SK-MEL-5 (cell line): ENCODE data around the gene DDX60. TPM values are rescaled to one million over a fixed set of nuclear protein-coding genes. Genes with fewer than 3 reads are reported as not detected.
"Not testable (repeated sequence)": the region's sequence is repeated elsewhere in the genome, so short reads cannot be mapped to it uniquely, and the experiment has no call there.

Source experiments
- DNase-seq: peaks from one replicate; pipeline ENCODE4 v3.0.0-alpha.2; 2016; ENCODE audit warnings: low read depth, low spot score
- in situ Hi-C: cut with HindIII; loops from 2 replicates; pipeline ENCODE4 v1.10.0; 2016; ENCODE audit warnings: low sequenced_read_pairs, high pct_unique_total_duplicates, low pct_unique_long_range_greater_than_20kb
- total RNA-seq: library from RNA; depleted of rRNA; stranded (reverse); fragments of >200 nt; shearing (Covaris generic); gene quantifications from 2 replicates; pipeline ENCODE4 v1.2.3, GENCODE V29; 2014

The DDX60 gene
- total RNA-seq, 1 experiment from 2014 or later: 5.5 TPM

DNA sequence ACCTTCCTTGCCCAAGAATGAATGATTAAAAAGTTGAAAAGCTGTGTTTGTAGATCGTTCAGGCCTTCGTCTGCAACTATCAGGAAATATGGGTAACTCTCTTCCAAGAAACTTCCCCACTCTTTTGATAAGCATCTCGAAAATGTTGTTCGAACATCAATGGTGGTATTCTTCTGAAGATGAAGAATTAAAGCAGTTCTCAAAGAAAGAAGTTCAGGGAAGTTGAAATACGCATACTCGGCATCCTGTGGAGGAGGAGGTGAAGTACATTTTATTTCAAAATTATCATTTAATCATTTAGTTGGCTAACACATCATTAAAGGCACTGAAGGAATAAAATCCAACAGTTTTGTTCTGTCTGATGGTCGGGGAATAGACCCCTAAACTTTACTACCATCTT, 12.1 kb downstream of the DDX60 start:
- in situ Hi-C loops: no loop called here
- DNase-seq: no peak

DNA sequence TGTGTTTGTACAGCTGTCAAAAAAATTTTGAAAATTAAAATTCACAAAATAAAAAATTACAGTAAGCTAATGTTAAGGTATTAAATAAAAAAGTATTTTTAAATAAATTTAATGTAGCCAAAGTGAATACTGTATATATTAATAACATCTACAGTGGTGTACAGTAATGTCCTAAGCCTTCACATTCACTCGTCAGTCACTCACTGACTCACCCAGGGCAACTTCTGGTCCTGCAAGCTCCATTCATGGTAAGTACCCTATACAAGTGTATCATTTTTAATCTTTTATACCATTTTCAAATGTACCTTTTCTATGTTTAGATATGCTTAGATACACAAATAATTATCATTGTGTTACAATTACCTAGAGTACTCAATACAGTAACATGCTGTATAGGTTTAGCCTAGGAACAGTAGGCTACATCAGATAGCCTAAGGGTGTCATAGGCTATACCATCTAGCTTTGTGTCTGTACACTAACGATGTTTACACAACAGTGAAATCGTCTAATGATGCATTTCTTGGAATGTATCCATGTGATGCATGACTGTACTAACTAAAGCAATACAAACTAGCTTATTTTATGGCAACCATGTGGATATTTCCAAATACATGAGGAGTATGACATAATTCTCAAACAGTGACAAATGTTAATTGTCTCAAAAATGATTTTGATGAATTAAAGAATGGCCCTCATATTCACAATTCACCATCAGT, 13.7 kb downstream of the DDX60 start:
- in situ Hi-C loops: no loop called here
- no peak for DNase-seq

DNA sequence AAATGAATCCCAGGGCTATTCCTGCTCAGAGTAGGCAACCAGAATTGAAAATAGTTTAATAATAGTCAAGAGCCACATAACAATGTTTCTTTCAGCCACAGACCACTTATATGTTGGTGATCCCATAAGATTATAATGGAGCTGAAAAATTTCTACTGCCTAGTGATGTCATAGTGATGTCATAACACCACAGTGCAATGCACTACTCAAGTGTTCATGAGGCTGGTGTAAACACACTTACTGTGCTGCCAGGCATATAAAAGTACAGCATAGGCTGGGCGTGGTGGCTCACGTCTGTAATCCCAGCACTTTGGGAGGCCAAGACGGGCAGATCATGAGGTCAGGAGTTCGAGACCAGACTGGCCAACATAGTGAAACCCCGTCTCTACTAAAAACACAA, 15.1 kb downstream of the DDX60 start:
- in situ Hi-C loops, DNase-seq: not testable (repeated sequence)

DNA sequence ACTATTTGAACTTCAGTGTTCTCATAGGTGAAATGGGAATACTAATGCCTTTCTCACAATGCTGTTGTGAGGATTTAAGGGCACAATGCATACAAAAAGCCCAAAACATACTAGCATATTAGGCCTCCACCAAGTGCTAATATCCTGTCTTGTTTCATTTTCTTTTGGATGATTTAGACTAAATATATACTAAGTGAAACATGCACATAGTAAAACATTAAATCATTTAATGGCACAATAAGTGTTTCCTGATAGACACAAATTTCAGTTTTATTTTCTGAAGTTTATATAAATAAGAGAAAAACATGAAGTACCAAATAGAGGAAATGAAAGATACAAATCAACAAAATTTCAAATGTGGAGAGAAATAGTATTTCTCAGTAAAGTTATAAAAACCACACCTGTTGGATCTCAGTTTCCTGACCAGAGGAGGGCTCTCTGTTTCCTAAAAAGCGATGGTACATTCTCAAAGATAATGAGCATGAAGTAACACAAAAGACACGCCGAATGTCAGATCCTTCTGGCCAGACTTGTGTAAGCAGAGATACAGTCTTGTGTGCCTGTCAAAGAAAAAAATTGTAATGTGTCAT, 25.1 kb downstream of the DDX60 start:
- in situ Hi-C loops: no loop called here
- DNase-seq: no peak

DNA sequence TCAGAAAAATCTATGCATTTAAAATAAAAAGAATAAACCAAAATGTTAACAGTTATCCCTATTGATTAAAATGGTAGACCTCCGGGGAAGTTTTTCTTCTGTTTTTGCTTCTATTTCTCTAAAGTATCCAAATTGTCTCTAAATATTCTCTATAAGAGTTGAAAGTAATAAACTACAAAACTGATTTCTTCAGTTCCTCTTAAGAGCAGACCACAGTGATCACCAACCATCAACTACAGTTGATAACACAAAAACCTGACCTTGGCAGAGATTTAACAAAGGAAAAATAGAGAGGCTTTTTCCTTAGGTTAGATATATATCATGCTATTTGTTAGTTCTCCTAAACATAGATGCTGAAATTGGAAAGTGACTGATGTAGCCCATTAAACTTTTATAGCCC, 27.3 kb downstream of the DDX60 start:
- no peak for DNase-seq
- in situ Hi-C loops: no loop called here

DNA sequence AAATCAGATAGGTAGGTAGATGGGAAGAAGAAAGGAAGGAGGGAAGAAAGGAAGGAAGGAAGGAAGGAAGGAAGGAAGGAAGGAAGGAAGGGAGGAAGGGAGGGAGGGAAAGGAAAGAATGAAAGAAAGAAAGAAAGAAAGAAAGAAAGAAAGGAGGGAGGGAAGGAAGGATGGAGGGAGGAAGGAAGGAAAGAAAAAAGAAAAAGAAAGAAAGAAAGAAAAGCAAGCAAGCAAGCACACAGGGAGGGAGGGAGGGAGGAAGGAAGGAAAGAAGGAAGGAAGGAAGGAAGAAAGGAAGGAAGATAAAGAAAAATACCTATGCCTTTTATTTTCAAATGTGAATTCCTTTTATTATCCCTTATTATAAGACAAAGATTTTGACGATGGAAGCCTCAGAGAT, 32.7 kb downstream of the DDX60 start:
- DNase-seq, in situ Hi-C loops: not testable (repeated sequence)

DNA sequence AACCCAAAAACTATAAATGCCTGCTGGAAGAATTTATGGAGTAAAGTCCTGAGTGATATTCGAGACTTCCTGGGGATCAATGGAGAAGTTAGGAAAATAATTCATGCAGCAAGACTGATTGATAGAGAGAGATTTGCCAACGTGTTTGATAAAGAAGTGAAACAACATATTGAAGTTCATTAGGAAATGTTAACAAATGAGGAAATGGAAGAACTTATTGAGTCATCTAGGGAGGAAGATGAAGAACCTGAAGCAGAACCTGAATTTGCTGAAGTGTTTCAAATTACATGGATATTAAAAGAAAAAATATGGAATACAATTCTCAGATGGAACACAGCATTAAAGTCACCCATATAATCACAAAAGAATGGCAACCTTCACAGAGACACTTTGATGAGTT, 39.0 kb downstream of the DDX60 start:
- in situ Hi-C loops: no loop called here
- DNase-seq: no peak

DNA sequence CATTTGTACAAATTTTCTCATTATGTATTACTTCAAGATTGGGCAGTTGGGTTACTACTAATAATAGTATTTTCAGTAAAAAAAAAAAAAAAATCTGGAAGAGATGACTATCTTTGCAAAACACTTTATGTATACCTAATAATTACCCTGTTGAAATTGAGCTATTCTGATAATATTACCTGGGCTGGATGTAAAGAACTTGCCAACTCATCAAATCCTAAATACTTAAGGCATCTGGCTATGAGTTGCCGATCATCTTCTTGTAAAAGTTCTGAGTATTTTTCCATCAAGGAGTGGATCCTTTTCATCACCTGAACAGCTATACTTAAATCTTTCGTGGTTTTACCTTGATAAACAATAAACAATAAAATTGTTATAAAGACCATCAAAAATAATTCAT, 42.7 kb downstream of the DDX60 start:
- in situ Hi-C loops: no loop called here
- no peak for DNase-seq

DNA sequence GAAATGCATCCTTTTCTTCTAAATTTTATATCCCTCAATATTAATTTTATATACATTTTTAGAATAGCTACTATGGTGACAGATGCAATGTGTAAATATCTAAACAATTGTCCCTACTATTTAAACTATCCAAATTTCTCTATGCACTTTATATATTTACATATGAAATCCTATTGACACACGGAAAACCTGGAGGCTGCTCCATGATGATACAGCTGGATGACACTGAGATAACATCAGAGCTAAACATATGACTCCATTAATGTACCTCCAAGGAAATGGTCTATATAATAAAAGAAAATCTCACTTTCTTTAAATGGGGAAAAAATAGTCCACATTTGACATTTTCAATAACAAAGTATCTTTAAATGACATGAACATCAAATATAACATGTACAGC, 43.7 kb downstream of the DDX60 start:
- in situ Hi-C loops: no loop called here
- DNase-seq: no peak

DNA sequence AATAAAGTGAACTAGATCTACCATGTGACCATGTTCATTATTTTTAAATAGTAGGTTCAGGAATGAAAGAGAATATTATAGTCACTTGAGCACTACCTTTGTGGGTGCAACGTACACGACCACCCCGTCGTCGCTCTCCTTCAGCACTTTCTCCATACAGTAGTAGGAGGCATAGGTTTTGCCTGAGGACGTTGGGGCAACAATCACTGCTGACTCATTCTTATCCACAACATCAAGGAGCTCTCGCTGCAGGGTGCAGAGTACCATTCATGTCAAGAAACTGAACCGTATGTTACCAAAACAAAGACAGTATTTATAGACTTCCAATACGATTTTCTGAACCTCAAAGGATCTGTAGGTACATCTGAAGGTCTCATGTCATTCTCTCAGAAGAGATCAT, 44.7 kb downstream of the DDX60 start:
- peak; percentile 8 for DNase-seq
- in situ Hi-C loops: no loop called here

DNA sequence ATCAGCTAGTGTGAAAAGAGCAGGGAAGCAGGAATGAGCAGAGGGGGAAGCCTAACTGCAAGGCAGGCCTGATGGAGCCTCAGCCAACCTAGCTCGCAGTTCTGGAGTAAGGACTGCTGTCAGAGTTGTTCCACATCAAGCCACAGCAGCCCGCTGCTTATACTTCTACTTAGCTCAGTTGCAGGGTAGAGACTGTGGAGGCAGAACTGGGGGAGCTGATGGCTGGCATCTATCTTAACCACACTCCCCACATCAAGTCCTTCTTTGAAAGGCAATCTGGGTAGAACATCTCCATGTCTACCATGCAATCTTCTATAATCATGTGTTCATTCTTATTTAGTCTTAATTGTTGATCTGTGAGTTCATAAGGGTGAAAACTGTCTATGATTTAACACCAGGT, 46.1 kb downstream of the DDX60 start:
- DNase-seq: no peak
- in situ Hi-C loops: no loop called here

DNA sequence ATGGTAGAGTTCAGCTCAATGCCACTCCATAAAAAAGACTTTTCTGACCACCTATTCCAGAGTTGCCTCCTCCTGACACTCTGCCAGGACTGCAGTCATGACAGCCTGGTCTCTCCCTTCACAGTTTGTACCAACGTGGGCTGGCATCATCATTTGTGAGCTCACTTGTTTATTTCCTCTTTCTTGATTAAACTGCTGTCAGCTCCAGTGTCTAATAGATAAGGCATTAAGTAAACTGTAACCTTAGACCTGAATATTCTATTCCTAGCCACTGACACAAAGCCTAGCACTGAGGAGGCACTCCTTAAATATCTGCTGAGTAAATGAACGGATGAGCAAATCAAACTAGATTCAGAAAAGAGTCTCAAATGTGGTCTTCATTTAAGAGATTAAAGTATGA, 48.7 kb downstream of the DDX60 start:
- in situ Hi-C loops: no loop called here
- no peak for DNase-seq

DNA sequence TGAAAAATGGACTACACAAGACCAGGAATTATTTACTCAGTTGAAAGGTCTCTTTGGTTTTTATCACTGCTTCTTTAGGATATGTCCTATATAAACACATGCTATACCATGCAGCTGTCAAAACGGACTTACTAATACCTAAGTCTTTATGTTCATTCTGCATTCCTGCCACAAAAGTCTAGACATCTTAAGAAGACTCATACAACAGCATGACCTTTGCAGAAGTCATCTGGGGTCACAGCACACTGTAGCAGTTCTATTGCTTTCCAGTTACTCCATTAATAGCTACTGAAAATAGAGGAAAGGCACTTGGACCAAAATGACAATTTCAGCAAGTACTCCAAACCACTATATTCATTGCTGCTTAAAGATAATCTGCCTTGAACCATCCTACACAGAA, 53.2 kb downstream of the DDX60 start:
- DNase-seq: no peak

DNA sequence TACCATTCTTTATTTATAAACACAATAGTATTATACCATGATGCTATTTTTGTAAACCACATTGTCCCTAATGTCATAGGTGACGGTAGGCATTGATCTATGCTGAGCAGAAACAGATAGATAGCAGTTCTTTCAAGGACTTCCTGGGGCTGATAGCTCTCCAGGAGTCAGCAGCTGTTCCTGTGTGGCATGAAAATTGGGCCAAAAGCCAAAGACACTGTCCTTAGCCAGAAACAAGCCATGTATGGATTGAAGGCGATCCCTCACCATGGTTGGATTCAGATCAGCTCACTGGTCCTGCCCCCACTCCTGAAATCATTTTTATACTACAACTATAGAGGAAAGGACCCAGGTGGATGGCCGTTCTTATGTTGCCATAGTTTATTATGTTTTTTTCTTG, 53.6 kb downstream of the DDX60 start:
- no peak for DNase-seq

More for the DNA sequence above, 53.2 kb downstream of the DDX60 start:
- in situ Hi-C loops: no loop called here

DNA sequence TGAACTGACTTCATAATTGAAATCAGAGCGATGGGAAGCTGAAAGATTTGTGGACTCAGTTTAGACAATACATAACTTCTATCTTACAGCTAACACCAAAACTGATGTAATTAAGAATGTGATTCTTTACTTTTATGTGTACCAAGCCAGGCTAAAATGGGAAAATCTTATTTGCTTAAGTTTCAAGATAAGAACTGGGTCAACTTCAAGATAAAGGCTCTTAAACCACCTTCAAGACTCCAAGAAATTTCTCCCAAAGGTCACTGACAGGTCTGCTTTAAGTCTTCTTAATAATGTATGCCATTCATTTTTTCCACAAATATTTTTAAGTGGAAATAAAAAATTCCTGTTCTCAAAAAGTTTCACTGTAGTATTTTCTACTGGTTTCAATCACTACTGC, 55.5 kb downstream of the DDX60 start:
- DNase-seq: no peak
- in situ Hi-C loops: no loop called here

More for the DNA sequence above, 53.6 kb downstream of the DDX60 start:
- in situ Hi-C loops: no loop called here

DNA sequence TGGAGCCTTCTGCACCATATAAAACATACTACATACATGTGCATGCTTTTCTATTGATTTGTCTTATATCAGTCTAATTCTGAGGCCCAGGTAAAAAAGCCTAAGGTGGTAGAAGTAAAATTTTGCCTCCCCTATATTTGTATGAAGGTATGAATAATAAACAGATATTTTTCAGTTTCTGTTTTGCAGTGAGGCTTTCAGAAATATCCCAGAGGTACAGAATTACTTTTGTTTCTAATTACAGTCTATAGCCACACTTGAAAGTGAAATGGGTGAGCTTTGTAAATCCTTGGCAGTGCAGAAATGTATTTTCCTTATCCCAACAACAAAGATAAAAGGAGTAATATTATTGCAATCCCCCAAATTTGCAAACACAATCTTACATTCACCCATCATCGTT, 59.5 kb downstream of the DDX60 start:
- DNase-seq: no peak

DNA sequence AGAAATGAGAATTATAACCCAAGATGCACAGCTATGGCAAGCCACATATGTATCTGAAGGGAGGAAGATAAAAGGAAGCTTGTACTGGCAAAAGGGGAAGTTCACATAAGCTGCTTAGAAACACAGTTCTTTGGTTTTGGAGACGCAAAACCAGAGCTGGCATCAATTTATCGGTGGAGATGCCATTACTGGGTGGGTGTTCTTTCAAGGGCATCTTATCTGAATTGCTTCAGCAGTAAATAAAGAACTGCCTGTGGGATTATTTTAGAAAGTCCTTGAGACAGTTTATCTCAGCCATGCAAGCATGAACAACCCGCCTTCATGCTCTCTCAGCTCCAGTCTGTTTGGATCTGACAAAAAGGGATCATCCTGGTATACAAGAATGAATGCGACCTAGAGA, 60.8 kb downstream of the DDX60 start:
- DNase-seq: no peak
- in situ Hi-C loops: no loop called here

More for the DNA sequence above, 59.5 kb downstream of the DDX60 start:
- in situ Hi-C loops: no loop called here

DNA sequence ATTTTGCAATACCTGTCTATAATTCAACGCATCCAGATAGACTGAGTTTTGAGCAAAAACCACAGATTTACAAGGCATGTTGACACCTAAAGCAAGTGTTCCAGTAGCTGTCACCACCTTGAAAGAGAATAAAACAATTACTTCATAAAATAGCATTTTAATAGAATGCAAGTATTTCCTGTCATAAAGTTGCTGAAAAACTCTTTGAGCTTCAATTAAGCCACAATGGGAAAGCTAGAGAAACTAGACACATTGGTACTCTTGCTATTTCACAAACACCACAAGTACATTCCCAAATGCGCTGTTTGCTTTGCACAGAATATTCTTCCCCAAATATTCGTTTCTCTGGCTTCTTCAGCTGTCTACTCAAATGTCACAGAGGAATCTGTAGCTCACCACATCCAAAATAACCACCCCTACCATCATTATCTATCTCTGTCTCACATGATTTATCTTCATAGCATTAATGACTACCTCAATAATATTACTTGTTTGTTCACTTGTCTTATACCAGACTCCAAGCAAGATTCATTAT, 70.3 kb downstream of the DDX60 start:
- DNase-seq: no peak

DNA sequence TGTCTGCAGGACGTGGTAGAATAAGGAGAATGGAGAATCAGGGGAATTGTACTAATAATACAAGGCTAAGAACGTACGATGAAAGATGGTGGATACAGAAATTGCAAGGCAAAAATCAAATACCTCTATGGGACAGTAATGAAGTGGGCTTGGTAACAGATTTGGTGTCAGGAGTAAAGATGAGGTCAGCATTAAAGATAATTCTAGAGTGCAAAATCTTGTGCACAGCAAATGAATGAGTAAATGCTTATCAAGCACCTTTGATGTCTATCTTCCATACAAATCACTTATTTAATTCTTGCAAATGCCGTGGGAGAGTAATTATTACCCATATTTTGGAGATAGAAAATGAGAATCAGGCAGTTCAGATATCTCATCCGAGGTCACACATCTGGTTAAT, 70.9 kb downstream of the DDX60 start:
- DNase-seq: no peak
- in situ Hi-C loops: no loop called here

More for the DNA sequence above, 70.3 kb downstream of the DDX60 start:
- in situ Hi-C loops: no loop called here
